Measurements from ENCODE around the gene CENPC.
A peak's percentile ranks its signal among the peaks of the same experiment; 100 is the strongest.

CENPC gene

DNA sequence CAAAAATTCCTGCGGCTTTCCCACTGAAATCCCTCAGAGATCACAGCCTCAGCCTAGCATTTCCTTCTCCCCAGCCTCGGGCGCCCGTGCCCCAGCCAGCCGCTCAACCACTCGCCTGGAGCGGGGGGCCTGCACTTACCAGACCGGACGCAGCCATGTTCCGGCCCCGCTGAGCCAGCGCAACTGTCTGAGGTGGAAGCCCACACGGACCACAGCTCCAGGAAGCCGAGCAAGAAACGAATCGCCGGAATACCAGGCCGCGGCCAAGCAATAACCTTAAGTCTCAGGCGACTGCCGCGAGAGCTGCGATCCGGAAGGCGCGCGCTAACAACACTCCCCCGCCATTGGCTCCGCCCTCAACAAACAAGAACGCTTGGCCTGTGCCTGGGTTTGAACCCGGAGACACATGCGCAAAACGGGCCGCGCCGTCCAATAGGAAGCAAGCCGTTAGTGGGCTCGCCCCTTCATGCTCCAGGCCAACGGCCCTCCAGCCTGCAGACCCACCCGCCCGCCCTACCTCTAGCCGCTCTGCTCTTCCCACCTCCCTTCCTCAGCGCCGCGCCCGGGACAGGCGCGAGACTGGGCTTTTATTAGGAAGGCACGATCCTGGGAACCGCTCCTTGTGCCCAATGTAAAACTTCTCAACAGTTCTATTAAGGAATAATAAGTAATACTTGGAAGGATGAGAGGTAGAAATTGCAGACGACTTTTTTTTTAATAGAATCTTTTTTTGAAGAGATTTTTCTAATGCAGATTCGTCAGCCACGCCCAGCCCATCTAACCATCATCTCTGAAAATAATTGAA is at the start of gene CENPC:
Gene CENPC (minus strand): TSS at position 305 of the 805 bp plus-strand sequence. CDS start 148 bp downstream, at position 157.
- peaks cover 23% of the 10 kb centered on the region for H3K4me1 ChIP-seq (ENCODE audit: insufficient read depth, low read length)
- H3K9ac ChIP-seq (ENCODE audit: low read length): peak within 1 kb of the TSS; percentile 62
- peak within 1 kb of the TSS; percentile 83 for H3K27ac ChIP-seq (ENCODE audit: low read depth, low read length)
- H3K4me3 ChIP-seq (ENCODE audit: low read depth in 1 of 2, low read length in 2 of 2): peak within 1 kb of the TSS; percentile 82 to 92
- H3K27me3 ChIP-seq (ENCODE audit: control insufficient read depth in 1 of 2, insufficient read depth in 2 of 2, low read length in 2 of 2): no peaks in the 10 kb centered on the region
- H3K36me3 ChIP-seq (ENCODE audit: insufficient read depth, low read length): no peaks in the 10 kb centered on the region
- H3K9me3 ChIP-seq (ENCODE audit: low read length): no peaks in the 10 kb centered on the region

DNA sequence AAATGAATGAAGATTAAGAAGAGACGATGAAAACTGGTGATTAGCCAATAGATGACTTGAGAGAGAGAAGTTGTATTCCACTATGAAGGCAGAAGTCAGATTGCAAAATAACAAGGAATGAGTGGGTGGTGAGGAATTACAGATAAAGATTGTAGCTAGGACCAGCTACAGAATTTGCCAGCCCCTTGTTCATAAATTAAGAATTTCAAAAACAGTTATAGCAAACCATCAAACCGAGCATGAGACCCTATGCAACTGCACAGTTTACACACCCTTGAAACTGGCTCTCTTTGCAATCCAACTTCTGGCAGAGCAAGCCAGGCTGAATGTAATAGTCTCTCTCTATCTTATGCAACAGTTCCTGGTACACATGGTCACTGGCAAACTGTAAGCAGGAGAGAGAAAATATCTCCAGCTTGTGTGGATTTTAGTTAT is 48.5 kb upstream of the CENPC start:
- no peak overlapping the region for H3K9ac ChIP-seq (ENCODE audit: low read length)
- no peaks in the 10 kb centered on the region for H3K36me3 ChIP-seq (ENCODE audit: insufficient read depth, low read length)
- no peak overlapping the region for H3K4me3 ChIP-seq (ENCODE audit: low read depth in 1 of 2, low read length in 2 of 2)
- H3K27ac ChIP-seq (ENCODE audit: low read depth, low read length): no peak overlapping the region
- no peaks in the 10 kb centered on the region for H3K4me1 ChIP-seq (ENCODE audit: insufficient read depth, low read length)
- H3K9me3 ChIP-seq (ENCODE audit: low read length): no peaks in the 10 kb centered on the region
- H3K27me3 ChIP-seq (ENCODE audit: control insufficient read depth in 1 of 2, insufficient read depth in 2 of 2, low read length in 2 of 2): no peaks in the 10 kb centered on the region

- Histone ChIP-seq H3K9me3 (ENCODE audit: low read length) (no peaks in the 10 kb centered on the region), H3K36me3 (ENCODE audit: insufficient read depth, low read length) (no peaks in the 10 kb centered on the region), H3K4me3 (ENCODE audit: low read depth in 1 of 2, low read length in 2 of 2) (no peak overlapping the region), H3K27me3 (ENCODE audit: control insufficient read depth in 1 of 2, insufficient read depth in 2 of 2, low read length in 2 of 2) (no peaks in the 10 kb centered on the region), H3K27ac (ENCODE audit: low read depth, low read length) (no peak overlapping the region), H3K4me1 (ENCODE audit: insufficient read depth, low read length) (no peaks in the 10 kb centered on the region), H3K9ac (ENCODE audit: low read length) (no peak overlapping the region)
Measured at GRCh38 chr4:67587156-67587555, 41.9 kb upstream of the CENPC start.

DNA sequence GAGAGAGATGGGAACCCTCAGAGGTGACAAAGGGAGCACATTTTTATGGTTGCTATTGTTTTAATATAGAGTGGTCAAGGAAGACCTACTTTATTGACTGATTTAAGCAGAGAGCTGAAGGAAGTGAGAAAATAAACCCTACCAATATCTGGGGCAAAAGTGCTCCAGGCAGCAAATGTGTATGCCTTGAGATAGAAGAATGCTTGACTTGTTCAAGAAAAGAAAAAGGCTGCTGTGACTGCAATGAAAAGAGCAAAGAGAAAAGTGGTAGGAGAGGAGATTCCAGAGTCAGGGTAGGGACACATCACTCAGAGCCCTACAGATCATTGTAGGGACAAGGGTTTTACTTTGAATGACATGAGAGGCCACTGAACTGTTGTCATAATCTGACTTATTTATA is 39.2 kb upstream of the CENPC start:
- Histone ChIP-seq H3K9ac (ENCODE audit: low read length) (no peak overlapping the region), H3K27ac (ENCODE audit: low read depth, low read length) (no peak overlapping the region), H3K9me3 (ENCODE audit: low read length) (no peaks in the 10 kb centered on the region), H3K4me1 (ENCODE audit: insufficient read depth, low read length) (no peaks in the 10 kb centered on the region), H3K36me3 (ENCODE audit: insufficient read depth, low read length) (no peaks in the 10 kb centered on the region), H3K4me3 (ENCODE audit: low read depth in 1 of 2, low read length in 2 of 2) (no peak overlapping the region), H3K27me3 (ENCODE audit: control insufficient read depth in 1 of 2, insufficient read depth in 2 of 2, low read length in 2 of 2) (no peaks in the 10 kb centered on the region)

DNA sequence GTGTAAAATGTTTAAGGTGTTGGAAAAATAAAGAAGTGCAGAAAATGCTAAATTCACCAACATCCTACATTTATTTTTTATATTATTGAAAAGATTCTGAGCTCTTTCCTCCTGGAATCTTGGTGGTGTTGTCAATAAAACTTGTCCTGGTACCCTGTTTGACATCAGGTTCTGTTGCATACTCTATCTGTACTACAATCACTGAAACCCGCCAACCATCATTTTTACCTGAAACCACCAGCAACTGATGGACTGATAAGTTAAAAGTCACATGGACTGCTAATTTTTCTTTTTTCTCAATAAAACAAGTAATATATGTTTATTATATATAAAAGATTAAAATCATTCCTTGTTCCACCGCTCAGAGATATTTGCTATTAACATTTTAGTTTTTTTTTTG is 36.6 kb upstream of the CENPC start:
- no peak overlapping the region for H3K27ac ChIP-seq (ENCODE audit: low read depth, low read length)
- H3K9me3 ChIP-seq (ENCODE audit: low read length): no peaks in the 10 kb centered on the region
- H3K9ac ChIP-seq (ENCODE audit: low read length): no peak overlapping the region
- no peak overlapping the region for H3K4me3 ChIP-seq (ENCODE audit: low read depth in 1 of 2, low read length in 2 of 2)
- H3K36me3 ChIP-seq (ENCODE audit: insufficient read depth, low read length): no peaks in the 10 kb centered on the region
- H3K4me1 ChIP-seq (ENCODE audit: insufficient read depth, low read length): no peaks in the 10 kb centered on the region
- no peaks in the 10 kb centered on the region for H3K27me3 ChIP-seq (ENCODE audit: control insufficient read depth in 1 of 2, insufficient read depth in 2 of 2, low read length in 2 of 2)

DNA sequence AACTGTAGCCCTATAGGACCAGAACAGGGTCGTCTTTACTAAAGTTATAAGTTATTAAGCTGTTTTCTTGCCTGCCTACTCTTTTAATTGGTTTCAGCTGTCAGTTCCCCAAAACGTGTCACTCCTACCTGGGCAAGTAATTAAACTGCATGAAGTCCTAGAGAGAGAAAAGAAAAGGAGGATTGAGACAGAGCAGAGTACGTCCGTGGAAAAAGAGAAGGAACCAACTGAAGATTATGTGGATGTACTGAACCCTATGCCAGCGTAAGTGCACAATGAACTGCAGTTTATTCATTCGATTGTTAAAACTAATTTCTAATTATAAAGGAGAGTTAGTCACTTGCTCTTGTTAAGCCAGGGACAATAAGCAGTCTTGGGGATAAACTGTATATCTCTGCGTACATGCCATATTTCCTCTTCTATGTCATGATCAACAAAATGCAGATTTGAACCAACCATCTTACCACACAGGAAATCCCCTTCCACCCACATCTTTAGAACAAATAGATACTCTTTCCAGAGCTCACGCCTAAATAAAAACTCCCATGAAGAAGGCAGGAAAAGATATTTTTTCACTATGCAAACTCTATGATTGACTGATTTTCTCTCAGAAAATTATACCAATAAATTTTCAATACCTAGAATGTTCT is 36.0 kb upstream of the CENPC start:
- H3K9ac ChIP-seq (ENCODE audit: low read length): no peak overlapping the region
- no peaks in the 10 kb centered on the region for H3K27me3 ChIP-seq (ENCODE audit: control insufficient read depth in 1 of 2, insufficient read depth in 2 of 2, low read length in 2 of 2)
- H3K36me3 ChIP-seq (ENCODE audit: insufficient read depth, low read length): no peaks in the 10 kb centered on the region
- no peaks in the 10 kb centered on the region for H3K4me1 ChIP-seq (ENCODE audit: insufficient read depth, low read length)
- H3K4me3 ChIP-seq (ENCODE audit: low read depth in 1 of 2, low read length in 2 of 2): no peak overlapping the region
- no peak overlapping the region for H3K27ac ChIP-seq (ENCODE audit: low read depth, low read length)
- no peaks in the 10 kb centered on the region for H3K9me3 ChIP-seq (ENCODE audit: low read length)

GRCh38 chr4:67580577-67580976 is 35.3 kb upstream of the CENPC start:
- Histone ChIP-seq H3K4me1 (ENCODE audit: insufficient read depth, low read length) (no peaks in the 10 kb centered on the region), H3K4me3 (ENCODE audit: low read depth in 1 of 2, low read length in 2 of 2) (no peak overlapping the region), H3K36me3 (ENCODE audit: insufficient read depth, low read length) (no peaks in the 10 kb centered on the region), H3K27me3 (ENCODE audit: control insufficient read depth in 1 of 2, insufficient read depth in 2 of 2, low read length in 2 of 2) (no peaks in the 10 kb centered on the region), H3K27ac (ENCODE audit: low read depth, low read length) (no peak overlapping the region), H3K9me3 (ENCODE audit: low read length) (no peaks in the 10 kb centered on the region), H3K9ac (ENCODE audit: low read length) (no peak overlapping the region)

- H3K36me3 ChIP-seq (ENCODE audit: insufficient read depth, low read length): no peaks in the 10 kb centered on the region
Measured at GRCh38 chr4:67576538-67576937, 31.2 kb upstream of the CENPC start.

DNA sequence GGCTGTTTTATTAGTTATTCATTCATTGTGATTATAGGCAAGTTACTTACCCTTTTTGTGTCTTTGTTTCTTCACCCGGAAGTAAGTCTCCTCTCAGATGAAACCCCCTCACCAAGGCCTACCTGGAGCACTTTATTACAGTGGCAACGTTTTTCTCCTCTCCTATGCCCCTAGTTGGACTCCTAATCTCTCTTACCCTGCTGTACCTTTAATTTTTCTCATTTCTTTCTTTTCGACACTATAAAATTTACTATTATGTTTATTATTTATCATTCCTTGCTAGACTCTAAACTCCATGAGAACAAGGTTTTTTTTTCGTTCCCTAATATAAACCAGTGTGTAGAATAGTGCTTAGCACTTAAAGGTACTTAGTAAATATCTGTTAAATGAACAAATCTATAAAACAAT is 30.8 kb upstream of the CENPC start:
- Histone ChIP-seq H3K27ac (ENCODE audit: low read depth, low read length) (no peak overlapping the region), H3K27me3 (ENCODE audit: control insufficient read depth in 1 of 2, insufficient read depth in 2 of 2, low read length in 2 of 2) (no peaks in the 10 kb centered on the region), H3K36me3 (ENCODE audit: insufficient read depth, low read length) (no peaks in the 10 kb centered on the region), H3K9ac (ENCODE audit: low read length) (no peak overlapping the region), H3K4me1 (ENCODE audit: insufficient read depth, low read length) (no peaks in the 10 kb centered on the region), H3K4me3 (ENCODE audit: low read depth in 1 of 2, low read length in 2 of 2) (no peak overlapping the region), H3K9me3 (ENCODE audit: low read length) (no peaks in the 10 kb centered on the region)

More at GRCh38 chr4:67576538-67576937, 31.2 kb upstream of the CENPC start:
- Histone ChIP-seq H3K4me3 (ENCODE audit: low read depth in 1 of 2, low read length in 2 of 2) (no peak overlapping the region), H3K27me3 (ENCODE audit: control insufficient read depth in 1 of 2, insufficient read depth in 2 of 2, low read length in 2 of 2) (no peaks in the 10 kb centered on the region), H3K9me3 (ENCODE audit: low read length) (no peaks in the 10 kb centered on the region), H3K4me1 (ENCODE audit: insufficient read depth, low read length) (no peaks in the 10 kb centered on the region), H3K27ac (ENCODE audit: low read depth, low read length) (no peak overlapping the region), H3K9ac (ENCODE audit: low read length) (no peak overlapping the region)

DNA sequence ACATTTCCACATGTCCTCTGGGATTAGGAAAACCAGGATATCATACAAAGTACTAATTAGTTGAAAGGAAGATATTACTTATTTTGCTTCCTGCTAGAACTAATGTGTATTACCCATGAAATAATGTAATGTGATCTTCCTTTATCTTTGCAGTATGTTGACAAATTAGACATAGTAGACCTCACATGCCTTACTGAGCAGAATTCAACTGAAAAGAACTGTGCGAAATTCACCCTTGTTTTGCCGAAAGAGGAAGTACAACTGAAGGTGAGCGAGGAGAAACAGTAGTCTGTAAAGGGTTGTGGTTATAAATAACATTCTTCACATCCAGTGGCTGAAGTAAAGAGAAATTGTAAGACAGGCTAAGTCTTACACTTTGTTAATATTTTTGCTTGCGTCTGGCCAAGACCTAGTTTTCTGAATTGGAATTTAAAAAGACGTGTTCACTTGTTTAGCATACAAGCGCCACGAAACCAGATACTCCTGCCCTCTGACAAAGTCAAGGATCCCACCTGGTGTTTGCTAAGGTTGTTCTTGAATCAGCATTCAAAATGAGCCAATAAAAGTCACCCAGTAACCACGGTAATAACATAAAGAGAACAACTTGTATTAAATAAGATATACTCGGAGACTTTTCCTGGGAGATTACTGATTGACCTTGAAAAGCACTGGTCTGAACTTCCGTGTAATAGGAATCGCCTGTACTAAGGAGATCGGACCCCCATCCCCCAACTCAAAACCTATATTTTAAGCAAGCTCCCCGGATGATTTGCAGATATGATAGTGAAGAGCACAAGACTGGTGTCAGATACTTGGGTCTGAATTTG is 30.1 kb upstream of the CENPC start:
- Histone ChIP-seq H3K9me3 (ENCODE audit: low read length) (no peaks in the 10 kb centered on the region), H3K27ac (ENCODE audit: low read depth, low read length) (no peak overlapping the region), H3K4me1 (ENCODE audit: insufficient read depth, low read length) (no peaks in the 10 kb centered on the region), H3K4me3 (ENCODE audit: low read depth in 1 of 2, low read length in 2 of 2) (no peak overlapping the region), H3K9ac (ENCODE audit: low read length) (no peak overlapping the region), H3K27me3 (ENCODE audit: control insufficient read depth in 1 of 2, insufficient read depth in 2 of 2, low read length in 2 of 2) (no peaks in the 10 kb centered on the region), H3K36me3 (ENCODE audit: insufficient read depth, low read length) (no peaks in the 10 kb centered on the region)

DNA sequence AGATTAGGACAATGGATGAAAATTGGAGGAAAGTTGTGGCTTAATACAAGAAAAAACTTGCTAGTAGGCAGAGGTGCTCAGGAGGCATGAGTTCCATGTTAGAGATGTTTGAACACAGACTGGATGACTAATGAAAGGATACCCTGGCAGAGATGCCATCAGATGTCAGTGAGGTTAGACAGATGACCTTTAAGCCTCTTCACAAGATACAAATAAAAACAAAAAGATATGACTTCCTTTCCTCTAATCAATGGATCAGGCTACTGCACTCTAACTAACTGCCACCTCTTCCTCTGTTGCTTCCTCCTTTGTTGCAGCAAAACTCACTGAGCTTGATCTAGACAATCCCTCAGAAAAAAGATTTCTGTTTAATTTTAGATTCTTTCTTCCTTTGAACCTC is 27.9 kb upstream of the CENPC start:
- no peaks in the 10 kb centered on the region for H3K4me1 ChIP-seq (ENCODE audit: insufficient read depth, low read length)
- no peaks in the 10 kb centered on the region for H3K36me3 ChIP-seq (ENCODE audit: insufficient read depth, low read length)
- H3K4me3 ChIP-seq (ENCODE audit: low read depth in 1 of 2, low read length in 2 of 2): no peak overlapping the region
- no peaks in the 10 kb centered on the region for H3K9me3 ChIP-seq (ENCODE audit: low read length)
- H3K27me3 ChIP-seq (ENCODE audit: control insufficient read depth in 1 of 2, insufficient read depth in 2 of 2, low read length in 2 of 2): no peaks in the 10 kb centered on the region
- H3K27ac ChIP-seq (ENCODE audit: low read depth, low read length): no peak overlapping the region
- no peak overlapping the region for H3K9ac ChIP-seq (ENCODE audit: low read length)

Data from muscle layer of colon (tissue), 2 donors.